Activated naive CD8-positive, alpha-beta T cell treated with anti-CD3 and anti-CD28 coated beads, Interleukin-2, amount 10 ng/mL, durations not matched to agents 7 days and 5 days (primary cell): ENCODE measurements around the gene DDRGK1. TPM values are rescaled to one million over a fixed set of nuclear protein-coding genes. Genes with fewer than 3 reads are reported as not detected.

Source experiments
- ATAC-seq: fragments of 150-1000 bp; cut with Tn5 transposase; one replicate; pipeline ENCODE4 v1.10.0; 2021; ENCODE audit warnings: low read depth, moderate library complexity
- POLR2A ChIA-PET: fragments of 350-600 bp; sonication (Branson Sonifier 250); formaldehyde crosslinking; loops from one replicate; lab custom pipeline; 2021; ENCODE audit warnings: antibody characterized with exemption; lab: Charles Lee
- DNase-seq: peaks from one replicate; pipeline ENCODE4 v3.0.0; 2021
- H3K27ac Mint-ChIP-seq: one replicate; pipeline ENCODE4 v1.8.0; 2022; ENCODE audit warnings: mild to moderate bottlenecking, mixed read lengths
- H3K27me3 Mint-ChIP-seq: one replicate; pipeline ENCODE4 v1.8.0; 2022; ENCODE audit warnings: mild to moderate bottlenecking, moderate library complexity, mixed read lengths
- H3K36me3 Mint-ChIP-seq: one replicate; pipeline ENCODE4 v1.8.0; 2021; ENCODE audit warnings: mild to moderate bottlenecking, mixed read lengths
- H3K4me1 Mint-ChIP-seq: one replicate; pipeline ENCODE4 v1.8.0; 2021; ENCODE audit warnings: mixed read lengths
- H3K4me3 Mint-ChIP-seq: one replicate; pipeline ENCODE4 v1.8.0; 2022; ENCODE audit warnings: mild to moderate bottlenecking, moderate library complexity, mixed read lengths
- H3K9me3 Mint-ChIP-seq: one replicate; pipeline ENCODE4 v1.8.0; 2021; ENCODE audit warnings: mixed read lengths
- total RNA-seq, 2 experiments: library from RNA; stranded (reverse); gene quantifications; one replicate each; pipeline ENCODE4 v1.2.3, GENCODE V29; 2021

DDRGK1 gene
- total RNA-seq, 2 experiments from 2014 or later = 58.1 to 59.2 TPM

DNA sequence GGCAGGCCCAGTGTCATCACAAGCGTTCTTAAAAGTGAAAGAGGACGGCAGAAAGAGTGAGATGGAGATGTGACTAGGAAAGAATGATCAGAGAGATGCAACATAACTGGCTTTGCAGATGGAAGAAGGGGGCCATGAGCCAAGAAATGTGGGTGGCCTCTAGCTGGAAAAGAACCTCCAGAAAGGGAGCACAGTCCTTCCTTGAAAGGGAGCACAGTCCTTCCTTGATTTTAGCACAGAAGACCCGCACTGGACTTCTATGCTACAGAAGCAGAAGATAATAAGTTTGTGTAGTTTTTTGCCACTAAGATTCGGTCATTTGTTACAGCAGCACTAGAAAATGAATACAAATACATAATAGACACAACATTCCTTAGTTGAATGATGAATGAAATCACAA is 24.2 kb downstream of the DDRGK1 start:
- Mint-ChIP-seq H3K36me3 (no peaks in the 10 kb centered on the region), H3K27me3 (peaks cover 7% of the 10 kb centered on the region), H3K4me3 (no peak overlapping the region), H3K4me1 (peaks cover 4% of the 10 kb centered on the region), H3K27ac (no peak overlapping the region), H3K9me3 (no peaks in the 10 kb centered on the region)
- ATAC-seq (no peak), DNase-seq (no peak)
- POLR2A ChIA-PET = no interaction called here

- Mint-ChIP-seq H3K36me3 (no peaks in the 10 kb centered on the region), H3K27me3 (peaks cover 21% of the 10 kb centered on the region), H3K4me3 (no peak overlapping the region), H3K27ac (no peak overlapping the region), H3K9me3 (no peaks in the 10 kb centered on the region), H3K4me1 (peaks cover 7% of the 10 kb centered on the region)
- DNase-seq (no peak), ATAC-seq (no peak)
- POLR2A ChIA-PET = interaction anchor here (0.7 to 1.3 kb wide), 2 partner anchors 17 to 19 kb away, joined by 3 to 5 read pairs; partner anchors contain the start of genes FASTKD5 and UBOX5
Observed at GRCh38 chr20:3177746-3178485, 26.6 kb downstream of the DDRGK1 start.

GRCh38 chr20:3175270-3175669 is 29.2 kb downstream of the DDRGK1 start:
- H3K36me3 Mint-ChIP-seq = no peaks in the 10 kb centered on the region
- H3K9me3 Mint-ChIP-seq = no peaks in the 10 kb centered on the region
- POLR2A ChIA-PET = no interaction called here
- ATAC-seq (no peak), DNase-seq (no peak)
- peaks cover 12% of the 10 kb centered on the region for H3K4me1 Mint-ChIP-seq
- peak overlapping the region; percentile 31 for H3K4me3 Mint-ChIP-seq
- peaks cover 33% of the 10 kb centered on the region for H3K27me3 Mint-ChIP-seq
- H3K27ac Mint-ChIP-seq = no peak overlapping the region

GRCh38 chr20:3174442-3175261 is 29.8 kb downstream of the DDRGK1 start:
- no peak overlapping the region for H3K27ac Mint-ChIP-seq
- peak overlapping the region; percentile 89 for H3K4me3 Mint-ChIP-seq
- no peaks in the 10 kb centered on the region for H3K36me3 Mint-ChIP-seq
- H3K27me3 Mint-ChIP-seq = peaks cover 33% of the 10 kb centered on the region
- no peaks in the 10 kb centered on the region for H3K9me3 Mint-ChIP-seq
- DNase-seq (no peak), ATAC-seq (no peak)
- POLR2A ChIA-PET = no interaction called here
- peaks cover 12% of the 10 kb centered on the region for H3K4me1 Mint-ChIP-seq

- Mint-ChIP-seq H3K27ac (peak overlapping the region; percentile 75), H3K4me1 (peaks cover 12% of the 10 kb centered on the region), H3K27me3 (peaks cover 38% of the 10 kb centered on the region), H3K4me3 (peak overlapping the region; percentile 89), H3K36me3 (no peaks in the 10 kb centered on the region), H3K9me3 (no peaks in the 10 kb centered on the region)
- POLR2A ChIA-PET = interaction anchor here (1.0 kb wide), 1 partner anchor 14 kb away, joined by 5 read pairs; the partner anchor contains the start of genes FASTKD5 and UBOX5
- peak; percentile 98 for DNase-seq
- ATAC-seq = peak; percentile 49
Observed at GRCh38 chr20:3173610-3174441, 30.7 kb downstream of the DDRGK1 start.

DNA sequence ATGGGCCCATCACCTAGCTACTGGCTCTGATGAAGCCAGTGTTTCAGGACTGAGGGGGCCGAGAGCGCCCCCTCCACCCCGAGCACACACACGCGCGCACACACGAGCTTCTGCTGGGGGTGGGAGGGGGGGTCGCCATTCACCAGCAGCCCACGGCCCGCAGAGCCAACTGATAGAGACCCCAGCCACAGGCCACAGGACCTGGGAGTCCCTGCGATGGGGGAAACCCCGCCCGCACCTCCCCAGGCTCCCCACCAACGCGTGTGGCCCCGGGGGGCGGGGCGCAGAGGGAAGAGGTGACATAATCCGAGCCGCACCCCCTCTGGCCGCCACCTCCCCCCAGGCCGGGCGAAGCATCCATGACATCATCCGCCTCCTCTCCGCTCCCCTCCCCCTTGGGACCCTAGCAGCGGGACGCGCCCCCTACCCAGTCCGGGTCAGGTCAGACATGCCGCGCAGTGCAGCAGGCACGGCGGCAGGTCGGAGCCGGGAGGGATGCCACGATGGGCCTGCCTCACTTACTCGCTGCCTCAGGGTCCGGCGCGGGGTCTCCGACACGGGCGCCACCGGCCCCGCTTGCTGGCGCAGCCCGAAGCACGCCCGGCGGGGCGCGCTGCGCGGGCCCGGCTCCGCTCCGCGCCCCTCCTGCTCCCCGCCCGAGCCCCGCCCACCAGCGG is 31.4 kb downstream of the DDRGK1 start, which contains the start of gene LZTS3:
Gene LZTS3 (minus strand): TSS at position 617 of the 677 bp plus-strand sequence. CDS start 6,386 bp downstream, outside the sequence.
- Mint-ChIP-seq H3K4me3 (peak within 1 kb of the TSS; percentile 89), H3K27me3 (peaks cover 44% of the 10 kb centered on the region), H3K36me3 (no peaks in the 10 kb centered on the region), H3K27ac (peak within 1 kb of the TSS; percentile 75), H3K9me3 (no peaks in the 10 kb centered on the region), H3K4me1 (peaks cover 12% of the 10 kb centered on the region)
- POLR2A ChIA-PET = interaction anchor here (1.0 to 1.4 kb wide), 4 partner anchors 11 to 16 kb away, joined by 3 to 9 read pairs (median 4); partner anchors contain the start of genes FASTKD5 and UBOX5
- DNase-seq (peak; percentile 85), ATAC-seq (peak; percentile 88)

DNA sequence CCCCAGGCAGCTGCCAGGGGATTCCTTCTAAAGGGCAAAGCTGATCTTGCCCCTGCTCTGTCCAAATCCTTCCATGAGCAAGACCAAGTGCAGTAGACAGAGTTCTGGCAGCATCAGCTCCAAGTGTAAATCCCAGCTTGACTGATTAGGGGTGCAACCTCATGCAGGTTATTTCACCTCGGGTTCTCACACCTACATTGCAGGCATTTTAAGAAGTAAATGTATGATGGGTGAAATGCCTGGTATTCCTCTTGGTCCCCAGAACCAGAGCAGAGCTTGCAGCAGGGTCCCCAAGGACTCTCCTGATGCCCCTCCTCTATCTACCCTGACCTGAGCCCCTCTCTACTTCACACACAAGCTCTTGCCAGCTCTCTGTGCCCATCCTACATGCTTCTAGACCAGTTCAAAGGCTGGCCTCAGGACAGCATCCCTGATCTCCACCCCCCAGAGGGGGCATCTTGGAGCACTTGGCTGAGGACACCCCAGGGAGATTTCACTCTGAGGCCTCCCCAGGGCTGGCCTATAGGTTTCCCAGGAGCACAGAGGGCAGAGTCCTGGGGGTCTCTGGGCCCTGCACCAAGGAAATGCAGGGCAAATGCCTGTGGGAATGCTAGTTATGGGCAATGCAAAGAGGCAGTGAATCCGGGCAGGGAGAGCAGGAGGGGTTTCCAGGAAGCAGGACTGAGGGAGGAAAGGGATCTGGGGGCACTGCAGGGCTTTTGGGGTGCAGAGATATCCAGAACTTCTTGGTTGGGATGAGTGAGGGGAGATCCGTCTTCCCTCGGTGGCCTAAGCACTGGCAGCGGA is 32.2 kb downstream of the DDRGK1 start:
- POLR2A ChIA-PET = interaction anchor here (1.0 to 1.4 kb wide), 3 partner anchors 10 to 15 kb away, joined by 3 to 9 read pairs (median 3); partner anchors contain the start of genes FASTKD5 and UBOX5
- Mint-ChIP-seq H3K27me3 (peaks cover 46% of the 10 kb centered on the region), H3K4me1 (peaks cover 10% of the 10 kb centered on the region), H3K27ac (peak overlapping the region; percentile 74), H3K4me3 (peak overlapping the region; percentile 84), H3K9me3 (no peaks in the 10 kb centered on the region), H3K36me3 (no peaks in the 10 kb centered on the region)
- DNase-seq (peak; percentile 37), ATAC-seq (no peak)

DNA sequence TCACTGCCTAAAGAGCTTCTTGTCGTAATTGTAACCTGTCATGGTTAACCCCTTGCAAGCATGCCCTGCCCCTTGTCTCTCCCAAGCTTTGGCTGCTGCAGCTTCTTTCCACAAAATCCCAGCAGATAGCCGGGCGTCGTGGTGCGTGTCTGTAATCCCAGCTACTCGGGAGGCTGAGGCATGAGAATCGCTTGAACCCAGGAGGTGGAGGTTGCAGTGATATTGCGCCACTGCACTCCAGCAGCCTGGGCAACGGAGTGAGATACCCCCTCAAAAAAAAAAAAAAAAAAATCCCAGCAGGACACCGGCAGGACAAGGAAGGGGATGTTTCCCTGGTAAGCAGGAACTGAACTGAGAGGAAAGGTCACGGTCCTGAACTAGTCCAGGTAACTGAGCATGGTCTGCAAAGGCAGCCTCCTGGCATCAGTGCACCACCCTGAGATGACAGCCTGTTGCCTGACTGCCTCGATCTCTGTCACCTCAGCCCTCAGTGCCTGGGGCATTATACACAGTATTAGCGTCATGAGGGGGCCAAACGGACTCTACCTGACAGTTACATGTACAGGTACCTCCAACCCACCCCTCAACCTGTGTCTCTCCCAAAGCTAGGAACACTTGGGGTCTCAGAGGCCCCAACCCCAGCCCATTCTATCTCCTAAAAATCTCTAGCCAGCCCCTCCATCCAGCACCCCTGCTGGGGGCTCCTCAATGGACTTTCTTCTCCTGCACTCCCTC is 32.9 kb downstream of the DDRGK1 start:
- H3K36me3 Mint-ChIP-seq = no peaks in the 10 kb centered on the region
- POLR2A ChIA-PET = interaction anchor here (0.6 to 1.4 kb wide), 4 partner anchors 10 to 33 kb away, joined by 3 to 9 read pairs (median 3); partner anchors contain the start of genes FASTKD5 and UBOX5
- ATAC-seq = no peak

GRCh38 chr20:3168829-3169590 is 35.5 kb downstream of the DDRGK1 start:
- H3K27me3 Mint-ChIP-seq = peaks cover 30% of the 10 kb centered on the region
- H3K9me3 Mint-ChIP-seq = no peaks in the 10 kb centered on the region
- no peak overlapping the region for H3K4me3 Mint-ChIP-seq
- DNase-seq = no peak
- POLR2A ChIA-PET = interaction anchor here (0.7 kb wide), 1 partner anchor 1203 kb away, joined by 6 read pairs; no protein-coding TSS in a partner anchor
- H3K4me1 Mint-ChIP-seq = peaks cover 6% of the 10 kb centered on the region
- H3K27ac Mint-ChIP-seq = no peak overlapping the region
- ATAC-seq = no peak
- no peaks in the 10 kb centered on the region for H3K36me3 Mint-ChIP-seq

More for the DNA sequence above, 32.9 kb downstream of the DDRGK1 start:
- Mint-ChIP-seq H3K4me1 (peaks cover 10% of the 10 kb centered on the region), H3K27me3 (peaks cover 49% of the 10 kb centered on the region), H3K9me3 (no peaks in the 10 kb centered on the region), H3K27ac (no peak overlapping the region), H3K4me3 (no peak overlapping the region)
- no peak for DNase-seq

DNA sequence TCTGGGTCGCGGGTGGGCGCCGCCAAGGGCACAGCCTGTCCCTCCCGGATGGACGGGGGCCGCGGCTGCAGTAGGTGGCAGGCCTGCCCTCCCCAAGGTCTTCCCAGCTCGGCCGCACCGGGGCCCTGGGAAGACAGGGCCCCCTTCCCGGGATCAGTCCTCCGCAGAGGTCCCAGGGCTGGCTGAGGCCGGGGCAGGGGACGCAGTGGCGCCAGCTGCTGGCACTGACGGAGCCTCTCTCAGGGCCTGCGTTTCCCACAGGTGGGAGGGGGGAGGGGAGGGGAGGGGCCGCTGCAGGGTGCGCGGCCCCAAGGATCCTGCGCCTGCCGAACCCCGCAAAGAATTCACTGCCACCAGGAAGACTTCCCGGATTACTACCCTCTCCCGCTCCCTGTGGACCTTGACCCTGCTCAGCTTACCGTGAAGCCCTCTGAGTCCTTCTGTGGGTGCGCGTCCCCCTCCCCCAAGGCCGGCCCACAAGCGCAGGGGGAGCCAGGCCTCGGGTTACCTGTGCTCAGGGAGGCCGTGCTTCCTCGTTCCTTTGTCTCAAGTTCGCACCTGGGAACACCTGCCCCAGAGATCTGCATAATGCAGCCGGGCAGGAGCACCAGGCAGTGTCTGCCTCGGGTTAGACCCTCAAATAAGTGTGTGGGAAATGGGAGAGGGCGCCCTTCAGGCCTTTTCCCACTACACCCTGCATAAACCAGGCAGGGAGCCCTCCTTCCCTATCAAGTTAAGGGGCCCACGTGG is 36.2 kb downstream of the DDRGK1 start:
- Mint-ChIP-seq H3K27me3 (peaks cover 29% of the 10 kb centered on the region), H3K36me3 (no peaks in the 10 kb centered on the region), H3K4me3 (no peak overlapping the region), H3K27ac (no peak overlapping the region), H3K4me1 (peaks cover 5% of the 10 kb centered on the region), H3K9me3 (no peaks in the 10 kb centered on the region)
- POLR2A ChIA-PET = no interaction called here
- DNase-seq (no peak), ATAC-seq (no peak)
